NCI-H446 treated with DMSO at 0.1 percent for 48 hours (cell line): Measurements from ENCODE around the gene ANKRD23.
"Not testable (repeated sequence)": the region's sequence is repeated elsewhere in the genome, so short reads cannot be mapped to it uniquely, and the experiment has no call there.

Experiments
- DNase-seq: peaks from one replicate; lab custom pipeline; 2025; lab: John Stamatoyannopoulos, UW

The ANKRD23 gene

DNA sequence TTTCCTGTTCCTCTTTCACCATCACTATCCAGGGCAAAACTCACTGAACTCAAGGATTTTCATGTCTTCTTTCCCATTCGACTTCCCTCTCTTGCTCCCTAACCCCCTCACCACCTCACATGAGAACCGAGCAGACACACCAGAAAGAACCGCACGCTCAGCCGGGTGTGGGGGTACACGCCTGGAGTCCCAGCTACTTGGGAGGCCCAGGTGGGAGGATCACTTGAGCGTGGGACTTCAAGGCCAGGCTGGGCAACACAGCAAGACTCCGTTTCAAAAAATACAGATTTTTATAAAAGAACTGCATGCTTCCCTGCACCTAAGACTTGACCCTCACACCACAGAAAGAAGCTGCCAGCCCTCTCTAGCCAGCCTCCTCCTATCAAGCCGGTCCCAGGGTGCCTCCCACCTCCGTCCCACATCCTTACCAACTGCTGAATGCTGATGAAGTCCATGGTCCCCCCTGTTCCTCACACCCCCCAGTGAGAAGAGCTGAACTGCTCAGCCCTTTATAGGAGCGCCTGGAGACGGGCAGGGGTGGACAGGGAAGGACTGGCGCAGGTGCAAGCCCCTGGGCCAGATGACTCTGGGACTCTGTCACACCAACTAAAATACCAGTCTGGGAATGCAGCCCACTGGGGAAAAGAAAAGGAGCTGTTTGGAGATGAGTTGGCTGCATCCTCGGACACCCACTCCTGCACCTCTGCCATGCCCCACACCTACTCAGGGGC is at the start of gene ANKRD23:
Gene ANKRD23, minus strand, starts transcription at position 484 of the 731 bp plus-strand sequence. Its CDS starts 29 bp downstream, at position 455.
- no peak for DNase-seq

DNA sequence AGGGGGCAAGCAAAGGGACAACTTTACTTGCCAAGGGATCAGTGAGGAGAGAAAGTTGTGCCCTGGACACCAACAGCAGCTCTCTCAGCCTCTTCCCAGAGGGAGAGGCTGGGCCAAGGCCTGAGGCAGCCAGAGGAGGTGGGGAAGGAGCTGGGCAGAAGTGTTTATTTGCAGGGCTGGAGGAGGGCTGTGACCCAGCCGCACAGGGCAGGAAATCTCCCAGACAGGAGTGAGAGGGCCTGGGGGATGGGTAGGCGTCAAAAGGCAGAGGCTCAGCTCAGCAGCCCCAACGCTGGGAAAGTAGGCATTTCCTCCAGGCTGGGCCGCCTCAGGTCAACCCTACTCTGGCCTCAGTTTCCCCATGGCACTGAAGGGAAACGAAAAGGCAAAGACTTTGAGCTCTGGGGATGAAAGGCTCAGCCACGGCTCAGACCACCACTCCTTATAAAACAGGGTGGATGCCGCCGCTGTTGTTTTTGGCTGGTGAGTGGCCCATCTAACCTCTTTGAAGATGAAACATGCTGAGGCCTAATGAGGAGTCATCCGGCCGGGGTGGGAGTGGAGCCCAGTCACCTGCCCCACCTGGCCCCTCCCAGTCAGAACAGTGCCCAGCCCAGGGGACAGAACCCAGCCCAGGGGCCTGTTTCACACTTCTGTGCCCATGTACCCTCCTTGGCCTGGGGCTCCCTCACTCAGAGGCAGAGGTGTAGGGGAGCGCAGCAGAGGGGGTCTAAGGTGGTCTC is 47.9 kb upstream of the ANKRD23 start:
- DNase-seq, result no peak

DNA sequence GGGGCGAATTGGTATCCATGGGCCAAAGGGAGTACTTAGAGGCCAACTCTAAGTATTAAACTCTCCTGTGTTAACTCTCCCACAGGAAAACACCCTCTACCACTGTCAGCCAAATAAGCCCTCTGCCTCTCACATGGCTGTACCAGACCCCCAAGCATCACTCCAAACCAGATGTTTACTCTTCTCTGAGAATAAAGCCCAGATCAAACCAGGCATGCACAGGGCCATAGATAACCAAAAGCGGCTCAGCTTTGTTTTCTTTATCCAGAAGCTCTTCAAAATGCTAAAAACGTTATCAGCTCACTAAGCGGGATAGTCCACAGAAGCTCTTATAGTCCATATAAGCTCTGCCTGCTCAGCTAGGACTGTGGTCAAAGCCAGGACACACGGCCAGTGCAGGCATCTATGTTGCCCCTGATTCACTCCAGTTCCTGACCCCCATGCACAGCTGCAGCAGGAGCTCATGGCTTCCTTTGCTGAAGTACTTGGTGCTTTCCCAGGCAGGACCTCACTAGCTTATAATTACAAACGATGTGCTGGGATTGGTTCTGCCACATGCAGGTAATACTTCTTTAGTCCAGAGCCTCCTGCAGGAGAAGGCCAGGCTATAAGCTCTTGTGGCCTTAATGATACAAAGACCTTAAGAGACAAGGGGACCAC is 47.0 kb upstream of the ANKRD23 start:
- DNase-seq, result no peak

GRCh38 chr2:96890252-96890651 is 46.4 kb upstream of the ANKRD23 start:
- DNase-seq, result no peak

DNA sequence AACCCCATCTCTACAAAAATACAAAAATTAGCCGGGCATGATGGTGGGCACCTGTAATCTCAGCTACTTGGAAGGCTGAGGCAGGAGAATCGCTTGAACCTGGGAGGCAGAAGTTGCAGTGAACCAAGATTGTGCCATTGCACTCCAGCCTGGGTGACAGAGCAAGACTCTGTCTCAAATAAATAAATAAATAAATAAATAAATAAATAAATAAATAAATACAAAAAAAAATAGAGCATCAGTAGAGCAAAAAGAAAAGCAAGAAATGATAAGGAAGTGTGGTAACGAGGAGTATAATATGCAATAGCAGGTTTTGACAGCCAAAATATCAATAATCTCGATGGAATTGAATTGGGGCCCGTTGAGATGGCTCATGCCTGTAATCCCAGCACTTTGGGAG is 45.7 kb upstream of the ANKRD23 start:
- DNase-seq, result not testable (repeated sequence)

GRCh38 chr2:96888072-96889011 is 44.5 kb upstream of the ANKRD23 start:
- DNase-seq, result no peak

GRCh38 chr2:96887493-96888012 is 43.7 kb upstream of the ANKRD23 start:
- no peak for DNase-seq

DNA sequence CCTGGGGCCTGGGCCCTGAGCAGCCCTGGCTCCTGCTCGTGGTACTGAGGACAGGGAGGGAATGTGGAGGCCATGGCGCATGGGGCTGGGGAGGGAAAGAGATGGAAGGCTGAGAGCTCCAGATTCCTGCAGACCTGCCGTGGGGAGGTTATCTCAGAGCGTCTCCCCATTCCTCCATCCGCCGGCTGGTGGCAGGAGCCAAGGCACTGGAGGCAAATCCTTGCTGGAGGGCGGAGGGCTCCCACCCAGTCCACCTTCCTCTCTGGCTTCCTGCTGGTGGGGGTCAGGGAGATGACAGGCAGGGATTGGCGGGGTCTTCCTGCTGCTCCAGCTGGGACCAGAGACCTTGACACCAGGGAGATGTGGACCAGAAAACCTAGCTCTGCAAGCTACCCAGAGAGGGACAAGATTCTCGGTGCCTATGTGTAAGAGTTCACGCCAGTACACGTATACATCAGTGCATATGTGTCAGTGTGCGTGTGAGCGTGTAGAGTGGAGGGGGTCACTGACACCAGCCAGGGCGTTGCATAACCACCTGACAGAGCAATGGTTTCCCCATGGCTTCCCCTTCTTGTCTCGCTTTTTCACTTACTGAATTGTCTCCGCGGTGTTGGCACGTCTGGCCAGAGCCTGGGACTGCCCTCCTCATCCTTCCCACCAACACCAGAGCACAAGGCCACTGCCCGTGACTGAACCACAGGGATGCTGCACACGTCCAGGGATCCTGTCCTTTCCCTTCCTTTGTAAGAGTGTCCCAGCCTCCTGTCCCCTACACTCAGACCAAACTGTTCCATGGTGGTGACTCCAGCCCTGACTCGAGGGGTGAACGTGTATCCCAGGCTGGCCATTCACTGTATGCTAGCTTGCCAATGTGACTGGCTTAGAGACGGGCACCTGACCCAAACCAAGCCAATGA is 41.9 kb upstream of the ANKRD23 start:
- no peak for DNase-seq

- DNase-seq, result no peak
Measured at GRCh38 chr2:96884299-96885094, 40.7 kb upstream of the ANKRD23 start.

DNA sequence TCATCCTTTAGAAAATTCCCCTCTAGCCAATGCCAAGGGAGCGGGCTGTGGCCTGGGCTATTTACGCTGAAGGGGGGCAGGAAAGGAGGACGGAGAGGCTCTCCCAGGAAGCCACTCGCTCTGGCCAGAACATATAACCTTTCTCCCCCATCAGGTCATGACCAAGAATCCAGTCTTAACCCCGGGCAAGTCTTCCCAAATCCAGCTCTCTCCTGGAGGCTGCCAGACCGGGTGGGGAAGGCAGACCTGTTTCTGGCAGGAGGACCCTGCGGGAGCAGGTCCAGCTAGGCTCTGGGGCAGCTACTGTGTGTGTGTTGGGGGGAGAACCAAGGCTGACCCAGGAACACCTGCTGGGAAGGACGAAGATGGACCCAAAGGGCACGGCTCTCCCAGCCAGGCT is 39.5 kb upstream of the ANKRD23 start:
- DNase-seq, result no peak

DNA sequence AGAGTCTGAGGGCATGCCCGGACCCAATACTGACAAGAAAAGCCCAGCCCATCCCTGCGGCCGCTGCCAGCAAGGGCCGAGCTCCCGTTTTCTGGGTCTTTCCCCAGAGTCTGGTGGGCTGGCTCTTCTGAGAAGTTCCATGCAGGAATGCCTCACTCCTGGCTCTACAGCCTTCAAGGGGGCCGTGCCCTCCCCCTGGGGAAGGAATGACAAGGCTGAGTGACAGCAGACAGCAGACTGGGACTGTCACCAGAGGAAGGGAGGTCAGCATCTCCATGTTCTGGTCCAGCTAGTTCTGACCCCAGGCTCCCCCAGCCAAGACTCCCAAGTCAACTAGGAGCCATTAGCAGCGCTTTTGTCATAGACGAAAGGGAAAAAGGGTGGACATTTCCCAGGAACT is 39.1 kb upstream of the ANKRD23 start:
- DNase-seq, result no peak

GRCh38 chr2:96882230-96882629 is 38.4 kb upstream of the ANKRD23 start:
- DNase-seq, result no peak

- no peak for DNase-seq
Measured at GRCh38 chr2:96881349-96882195, 37.8 kb upstream of the ANKRD23 start.

GRCh38 chr2:96880891-96881273 is 37.1 kb upstream of the ANKRD23 start:
- DNase-seq, result no peak

- DNase-seq, result no peak
Measured at GRCh38 chr2:96879545-96880040, 35.8 kb upstream of the ANKRD23 start.

DNA sequence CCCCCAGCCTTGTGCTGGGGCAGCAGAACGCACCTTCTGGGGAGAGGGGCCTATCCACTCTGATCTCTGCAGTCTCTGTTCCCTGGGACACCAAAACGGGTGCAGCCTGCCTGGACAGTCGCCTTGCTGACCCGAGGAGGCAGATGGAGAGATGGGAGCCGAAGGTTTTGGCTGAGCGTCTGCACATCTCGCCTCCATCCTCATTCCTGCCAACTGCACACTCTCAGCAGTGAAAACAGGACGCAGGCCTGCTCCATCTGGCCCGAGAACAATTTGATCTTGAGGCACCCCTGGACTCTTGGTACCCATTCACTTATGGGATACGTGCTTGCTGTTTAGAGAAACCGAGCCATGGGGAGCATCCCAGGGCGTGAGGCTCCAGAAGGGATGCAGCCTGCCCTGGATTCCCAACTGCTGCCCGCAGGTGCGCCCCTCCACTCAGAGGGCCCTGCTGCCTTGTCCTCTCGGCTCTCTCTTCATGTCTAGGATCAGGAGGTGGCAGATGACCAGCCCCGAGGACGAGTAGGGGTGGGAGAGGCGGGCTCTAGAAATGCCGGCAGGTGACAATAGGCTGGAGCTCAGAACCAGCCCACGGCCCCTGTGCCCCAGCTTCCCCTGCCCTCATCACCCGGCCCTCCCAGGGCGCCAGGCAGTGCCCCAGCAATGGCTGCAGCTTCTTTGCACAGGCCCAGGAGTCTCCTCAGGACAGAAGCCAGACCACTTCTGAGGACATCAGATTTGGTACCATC is 35.1 kb upstream of the ANKRD23 start:
- no peak for DNase-seq

- no peak for DNase-seq
Measured at GRCh38 chr2:96878171-96878570, 34.4 kb upstream of the ANKRD23 start.

- no peak for DNase-seq
Measured at GRCh38 chr2:96877631-96878092, 33.8 kb upstream of the ANKRD23 start.
